HT1080 (cell line): Measurements from ENCODE around the gene GJB3. TPM values are rescaled to one million over a fixed set of nuclear protein-coding genes. Genes with fewer than 3 reads are reported as not detected.

Source experiments
- DNase-seq: peaks from one replicate; pipeline ENCODE4 v3.0.0-alpha.2; 2015; ENCODE audit warnings: low read depth
- total RNA-seq: library from RNA; depleted of rRNA; stranded (reverse); fragments of >200 nt; shearing (Covaris generic); gene quantifications from 2 replicates; pipeline ENCODE4 v1.2.3, GENCODE V29; 2014; rRNA removed

The GJB3 gene
- total RNA-seq, 1 experiment from 2014 or later: not detected

- DNase-seq: no peak
These were observed 41.2 kb downstream of the GJB3 start for GRCh38 chr1:34822202-34822601.

DNA sequence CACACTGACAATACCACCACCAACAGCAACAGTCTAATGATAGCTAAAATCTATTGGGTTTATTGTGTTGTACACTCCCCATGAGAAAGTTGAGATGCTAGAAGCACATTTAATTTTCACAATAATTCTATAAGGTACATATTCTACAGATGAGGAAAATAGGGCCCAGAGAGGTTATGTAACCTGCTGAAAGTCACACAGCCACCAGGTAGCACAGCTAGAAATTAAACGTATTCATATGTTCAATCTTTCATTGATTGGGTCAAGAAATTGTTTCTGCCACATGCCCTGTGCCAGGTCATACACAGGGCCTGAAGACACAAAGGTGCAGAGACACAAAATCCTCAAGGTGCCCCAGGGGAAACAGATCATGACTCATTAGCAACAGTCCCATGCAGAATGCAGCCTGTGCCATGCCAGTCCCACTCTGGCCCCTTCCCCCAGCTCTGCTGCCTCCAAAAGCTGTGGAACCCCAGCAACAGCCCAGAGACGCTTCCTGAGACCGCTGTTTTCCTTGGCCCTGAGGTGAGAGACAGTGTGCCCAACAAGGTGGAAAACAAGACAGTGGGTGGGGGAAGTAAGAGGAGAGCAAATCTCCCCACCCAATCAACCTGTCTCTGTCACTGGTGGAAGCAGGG is 43.9 kb downstream of the GJB3 start:
- no peak for DNase-seq

DNA sequence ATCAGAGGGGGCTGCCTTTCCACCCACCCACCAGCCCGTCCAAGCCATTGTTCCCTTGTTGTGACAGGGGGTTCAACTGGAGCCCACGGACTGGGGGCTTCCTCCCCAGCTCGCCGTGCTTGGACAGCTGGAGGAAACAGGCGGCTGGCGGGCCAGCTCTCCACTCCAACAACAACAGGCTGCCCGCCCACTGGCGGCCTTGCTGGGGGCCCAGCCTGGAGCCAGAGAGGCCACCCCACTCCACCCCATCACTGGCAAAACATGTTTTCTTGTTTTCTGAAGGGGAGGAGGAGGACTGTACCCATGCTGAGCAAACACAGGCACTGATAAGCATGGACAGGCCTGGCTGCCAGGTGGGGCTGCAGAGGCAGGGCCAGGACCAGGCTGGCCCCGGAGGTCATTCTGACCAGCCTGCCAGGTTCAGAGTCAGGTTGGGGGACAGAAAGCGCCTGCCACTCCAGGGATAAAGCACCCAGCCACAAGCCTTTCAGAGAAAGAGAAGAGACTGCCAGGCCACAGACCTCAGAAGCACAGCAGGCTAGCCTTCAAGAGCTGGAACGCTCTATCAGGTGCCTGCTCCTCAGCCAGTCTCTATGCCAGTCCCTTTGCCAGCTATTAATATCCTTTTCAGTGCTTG is 44.6 kb downstream of the GJB3 start:
- DNase-seq: no peak

DNA sequence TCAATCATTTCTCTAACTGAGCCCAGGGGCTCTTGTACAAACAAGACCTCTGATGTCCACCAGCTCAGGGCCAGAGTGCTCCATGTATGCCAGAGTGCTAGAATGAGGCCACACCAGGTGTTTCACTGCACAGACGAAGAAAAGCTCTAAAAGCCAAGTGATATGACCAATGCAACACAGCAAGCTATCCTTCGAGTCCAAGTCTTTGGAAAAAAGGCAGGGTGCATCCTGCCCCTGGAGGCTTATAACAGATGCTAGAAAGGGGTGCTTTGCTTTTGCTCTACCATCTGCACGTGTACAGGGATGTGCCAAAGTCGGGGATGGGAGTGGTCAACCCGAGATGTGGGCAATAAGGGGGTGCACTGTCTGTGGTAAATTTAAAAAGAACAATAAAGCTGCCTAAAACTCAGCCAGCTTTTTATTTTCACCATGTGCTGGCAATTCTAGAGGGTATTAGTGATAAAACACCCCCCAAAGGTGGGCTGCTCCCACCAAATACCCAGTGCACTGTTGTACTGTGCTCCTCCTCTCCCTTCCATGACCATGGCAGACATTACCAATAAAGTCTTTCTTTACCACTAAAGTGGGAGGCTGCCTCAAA is 46.4 kb downstream of the GJB3 start:
- no peak for DNase-seq

GRCh38 chr1:34828611-34829010 is 47.6 kb downstream of the GJB3 start:
- DNase-seq: no peak

- DNase-seq: no peak
These were observed 48.2 kb downstream of the GJB3 start for GRCh38 chr1:34829250-34829649.

- DNase-seq: no peak
These were observed 50.8 kb downstream of the GJB3 start for GRCh38 chr1:34831721-34832246.

GRCh38 chr1:34833711-34834110 is 52.7 kb downstream of the GJB3 start:
- no peak for DNase-seq

Other genes with a start within 250 kb of the GJB3 start
- gene GJB5, start 26.2 kb upstream of the GJB3 start, total RNA-seq: not detected in 2 replicates
- not detected in 2 replicates for gene GJB4, start 21.5 kb upstream of the GJB3 start, total RNA-seq
- gene GJA4, start 11.8 kb downstream of the GJB3 start, total RNA-seq: not detected in 2 replicates
- gene SMIM12, start 78.5 kb downstream of the GJB3 start, total RNA-seq: 63.2 and 64.2 TPM in 2 replicates
- 0.05 and 0.13 TPM in 2 replicates for gene DLGAP3, start 148.4 kb downstream of the GJB3 start, total RNA-seq
- 22.1 and 31.2 TPM in 2 replicates for gene TMEM35B, start 204.1 kb downstream of the GJB3 start, total RNA-seq